Astrocyte of the spinal cord (primary cell): ENCODE results near the gene TSTD1.

ENCODE experiments used
- DNase-seq: peaks from one replicate; pipeline ENCODE4 v3.0.0; 2011; ENCODE audit warnings: low read depth, low spot score
- H3K4me3 ChIP-seq: 2 replicates; pipeline ENCODE4 v1.5.1; 2011; ENCODE audit warnings: low read depth, mild to moderate bottlenecking, low read length, moderate library complexity
- CTCF ChIP-seq: IDR thresholded peaks from 2 replicates; pipeline ENCODE4 v1.5.1; 2012; ENCODE audit warnings: low read depth, mild to moderate bottlenecking, low read length, inconsistent platforms
- in situ Hi-C: cut with HindIII; loops from 2 replicates; pipeline ENCODE4 v1.10.0; 2017; ENCODE audit warnings: low sequenced_read_pairs

The TSTD1 gene

GRCh38 chr1:161082483-161082882 is 43.7 kb upstream of the TSTD1 start:
- in situ Hi-C loops, result no loop called here
- H3K4me3 ChIP-seq, result no peak overlapping the region
- no peak for DNase-seq
- no peak for TF ChIP-seq CTCF

- in situ Hi-C loops, result no loop called here
- no peak for DNase-seq
- no peak for TF ChIP-seq CTCF
Measured at GRCh38 chr1:161081519-161081918, 42.8 kb upstream of the TSTD1 start.

DNA sequence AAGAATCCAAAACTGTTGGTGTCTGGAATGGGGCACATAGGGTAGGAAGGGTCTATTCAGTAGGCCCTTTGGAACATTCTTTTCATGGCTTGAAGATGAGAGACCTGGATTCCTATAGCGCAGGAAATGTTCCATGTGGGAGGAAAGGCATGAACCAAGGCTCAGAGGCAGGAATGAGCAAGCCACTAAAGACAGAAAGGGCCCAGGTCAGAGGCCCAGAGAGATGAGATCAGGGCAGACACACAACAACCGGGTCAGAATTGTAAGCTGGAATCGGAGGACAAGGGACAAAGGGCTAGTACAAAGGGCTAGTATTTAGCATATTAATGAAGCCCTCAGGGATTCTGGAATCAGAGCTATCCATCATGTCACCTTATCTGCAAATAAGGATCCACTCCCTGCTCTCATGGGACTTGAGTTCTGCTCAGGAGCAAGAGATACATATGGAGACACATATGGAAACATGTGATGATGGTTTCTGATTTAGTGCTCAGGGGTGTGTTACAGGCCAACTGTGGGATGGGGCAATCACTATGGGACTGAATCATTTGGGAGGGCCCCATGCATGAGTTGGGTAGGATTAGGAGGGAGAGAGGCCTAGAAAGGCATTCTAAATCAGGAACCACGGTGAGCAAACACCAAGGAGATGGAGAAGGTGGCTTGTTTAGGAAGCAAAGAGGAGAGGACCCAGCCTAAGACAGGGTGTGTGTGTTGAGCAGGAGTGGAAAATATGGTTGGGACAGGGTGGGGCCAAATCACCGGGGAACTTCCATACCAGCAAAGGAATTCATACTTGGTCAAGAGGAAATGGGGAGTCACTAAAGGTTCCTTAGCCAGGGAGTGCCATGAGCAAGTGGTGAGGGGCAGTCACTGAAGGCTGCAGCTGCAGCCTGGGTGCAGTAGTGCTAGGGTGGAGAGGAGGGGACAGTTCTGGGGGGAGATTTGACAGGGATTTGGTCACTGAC is 42.0 kb upstream of the TSTD1 start:
- no peak for TF ChIP-seq CTCF
- in situ Hi-C loops, result no loop called here

More at GRCh38 chr1:161081519-161081918, 42.8 kb upstream of the TSTD1 start:
- H3K4me3 ChIP-seq, result no peak overlapping the region

DNA sequence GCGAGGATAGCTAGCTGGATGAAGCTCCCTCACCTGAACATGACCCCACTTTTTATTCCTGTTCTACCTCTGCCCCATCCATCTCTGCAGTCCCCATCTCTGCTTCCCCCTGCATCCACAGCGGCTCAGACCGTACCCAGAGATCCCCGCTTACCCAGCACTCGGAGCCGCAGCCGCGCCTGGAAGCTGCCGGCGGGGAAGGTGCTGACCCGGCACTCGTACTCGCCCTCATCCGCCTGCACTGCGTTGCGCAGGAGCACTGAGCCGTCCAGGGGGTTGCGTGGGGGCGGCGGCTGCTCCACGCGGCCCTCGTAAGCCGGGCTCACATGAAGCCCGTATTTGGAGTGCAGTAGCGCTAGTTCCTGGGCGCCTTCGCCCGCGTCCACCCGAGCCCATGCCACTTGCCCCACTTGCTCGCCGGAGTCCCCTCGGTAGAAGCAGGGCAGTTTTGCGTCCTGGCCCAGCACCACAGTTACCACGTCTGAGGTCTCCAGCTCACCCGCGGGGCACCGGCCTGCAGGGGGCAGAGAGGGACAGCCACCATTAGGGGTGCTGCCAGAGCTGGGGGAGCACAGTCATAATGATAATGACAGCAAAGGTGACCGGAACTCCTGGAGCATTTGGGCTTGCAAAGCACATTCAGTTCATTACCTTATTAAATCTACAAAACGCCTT is 40.8 kb upstream of the TSTD1 start:
- no peak overlapping the region for H3K4me3 ChIP-seq
- in situ Hi-C loops, result no loop called here
- TF ChIP-seq CTCF, result no peak
- DNase-seq, result no peak

More for the DNA sequence above, 42.0 kb upstream of the TSTD1 start:
- H3K4me3 ChIP-seq, result no peak overlapping the region
- no peak for DNase-seq

DNA sequence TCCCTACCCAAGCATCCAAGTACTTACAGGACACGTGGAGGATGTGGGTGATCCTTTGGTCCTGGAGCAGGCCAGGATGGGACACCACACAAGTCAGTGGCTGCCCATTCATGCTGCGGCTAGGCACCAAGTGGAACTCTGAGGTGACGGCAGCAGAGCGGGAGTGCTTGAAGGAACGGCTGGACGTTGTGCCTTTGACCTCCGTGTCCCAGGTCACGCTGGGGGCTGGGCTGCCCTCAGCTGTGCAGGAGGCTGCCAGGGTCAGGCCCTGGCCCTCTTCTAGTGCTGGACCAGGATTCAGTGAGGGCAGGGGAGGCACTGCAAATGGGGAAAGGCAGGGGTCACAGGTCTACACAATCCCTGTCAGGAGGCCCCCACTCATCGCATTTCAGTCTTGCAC is 38.7 kb upstream of the TSTD1 start:
- no peak for DNase-seq
- in situ Hi-C loops, result no loop called here
- H3K4me3 ChIP-seq, result no peak overlapping the region
- TF ChIP-seq CTCF, result no peak

DNA sequence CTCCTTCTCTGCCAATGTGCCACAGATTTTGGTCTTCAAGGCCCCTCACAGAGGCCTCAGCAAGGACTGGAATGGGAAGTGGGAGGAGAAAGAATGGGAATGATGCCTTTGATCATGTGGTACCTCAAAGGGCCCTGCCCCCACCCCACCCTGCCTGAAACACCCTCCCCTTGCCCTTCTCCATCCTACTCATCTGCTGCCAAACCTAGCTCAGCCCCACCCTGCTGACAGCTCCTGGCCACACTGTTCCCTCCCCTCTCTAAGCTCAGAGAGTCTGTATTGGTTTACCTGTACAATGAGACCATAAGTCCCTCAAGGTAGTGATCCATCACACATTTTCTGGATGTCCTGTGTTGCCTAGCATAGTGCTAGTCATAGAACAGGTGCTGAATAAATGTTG is 37.6 kb upstream of the TSTD1 start:
- no peak overlapping the region for H3K4me3 ChIP-seq
- no peak for TF ChIP-seq CTCF
- in situ Hi-C loops, result no loop called here
- DNase-seq, result no peak
